ENCODE results near the gene CT47C1. TPM values are rescaled to one million over a fixed set of nuclear protein-coding genes. Genes with fewer than 3 reads are reported as not detected.

CT47C1 gene
- total RNA-seq, 1 experiment from 2014 or later: not detected

DNA sequence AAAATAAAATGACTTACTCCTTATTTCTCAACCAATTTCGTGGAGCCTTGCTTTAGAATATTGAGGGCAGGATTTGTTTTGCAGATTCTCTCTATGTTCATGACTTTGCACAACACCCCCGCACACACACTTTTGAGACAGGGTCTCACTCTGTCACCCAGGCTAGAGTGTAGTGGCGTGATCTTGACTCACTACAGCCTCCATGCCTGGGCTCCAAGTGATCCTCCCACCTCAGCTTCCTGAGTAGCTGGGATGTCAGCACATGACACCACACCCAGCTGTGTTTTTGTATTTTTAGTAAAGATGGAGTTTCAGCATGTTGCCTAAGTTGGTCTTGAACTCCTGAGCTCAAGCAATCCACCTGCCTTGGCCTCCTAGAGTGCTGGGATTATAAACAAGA lies 12.0 kb downstream of the CT47C1 start:
- ChIA-PET POLR2A (no interaction called here), CTCF (no interaction called here)
- intact Hi-C loops (cut with micrococcal nuclease; ENCODE audit: unreplicated experiment): no loop called here
- TF ChIP-seq, protein P1, sequence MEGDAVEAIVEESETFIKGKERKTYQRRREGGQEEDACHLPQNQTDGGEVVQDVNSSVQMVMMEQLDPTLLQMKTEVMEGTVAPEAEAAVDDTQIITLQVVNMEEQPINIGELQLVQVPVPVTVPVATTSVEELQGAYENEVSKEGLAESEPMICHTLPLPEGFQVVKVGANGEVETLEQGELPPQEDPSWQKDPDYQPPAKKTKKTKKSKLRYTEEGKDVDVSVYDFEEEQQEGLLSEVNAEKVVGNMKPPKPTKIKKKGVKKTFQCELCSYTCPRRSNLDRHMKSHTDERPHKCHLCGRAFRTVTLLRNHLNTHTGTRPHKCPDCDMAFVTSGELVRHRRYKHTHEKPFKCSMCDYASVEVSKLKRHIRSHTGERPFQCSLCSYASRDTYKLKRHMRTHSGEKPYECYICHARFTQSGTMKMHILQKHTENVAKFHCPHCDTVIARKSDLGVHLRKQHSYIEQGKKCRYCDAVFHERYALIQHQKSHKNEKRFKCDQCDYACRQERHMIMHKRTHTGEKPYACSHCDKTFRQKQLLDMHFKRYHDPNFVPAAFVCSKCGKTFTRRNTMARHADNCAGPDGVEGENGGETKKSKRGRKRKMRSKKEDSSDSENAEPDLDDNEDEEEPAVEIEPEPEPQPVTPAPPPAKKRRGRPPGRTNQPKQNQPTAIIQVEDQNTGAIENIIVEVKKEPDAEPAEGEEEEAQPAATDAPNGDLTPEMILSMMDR (IDR thresholded peaks at IDR 0.05): no peak
- TF ChIP-seq POLR2AphosphoS5 (IDR thresholded peaks at IDR 0.05; ENCODE audit: low read depth, low read length) (no peak), SIN3A (IDR thresholded peaks at IDR 0.05; ENCODE audit: borderline replicate concordance, insufficient read depth, low read depth, low read length) (no peak), TCF7L2 (IDR thresholded peaks at IDR 0.05; ENCODE audit: low read depth, low read length) (no peak)
- TF ChIP-seq, protein P2, sequence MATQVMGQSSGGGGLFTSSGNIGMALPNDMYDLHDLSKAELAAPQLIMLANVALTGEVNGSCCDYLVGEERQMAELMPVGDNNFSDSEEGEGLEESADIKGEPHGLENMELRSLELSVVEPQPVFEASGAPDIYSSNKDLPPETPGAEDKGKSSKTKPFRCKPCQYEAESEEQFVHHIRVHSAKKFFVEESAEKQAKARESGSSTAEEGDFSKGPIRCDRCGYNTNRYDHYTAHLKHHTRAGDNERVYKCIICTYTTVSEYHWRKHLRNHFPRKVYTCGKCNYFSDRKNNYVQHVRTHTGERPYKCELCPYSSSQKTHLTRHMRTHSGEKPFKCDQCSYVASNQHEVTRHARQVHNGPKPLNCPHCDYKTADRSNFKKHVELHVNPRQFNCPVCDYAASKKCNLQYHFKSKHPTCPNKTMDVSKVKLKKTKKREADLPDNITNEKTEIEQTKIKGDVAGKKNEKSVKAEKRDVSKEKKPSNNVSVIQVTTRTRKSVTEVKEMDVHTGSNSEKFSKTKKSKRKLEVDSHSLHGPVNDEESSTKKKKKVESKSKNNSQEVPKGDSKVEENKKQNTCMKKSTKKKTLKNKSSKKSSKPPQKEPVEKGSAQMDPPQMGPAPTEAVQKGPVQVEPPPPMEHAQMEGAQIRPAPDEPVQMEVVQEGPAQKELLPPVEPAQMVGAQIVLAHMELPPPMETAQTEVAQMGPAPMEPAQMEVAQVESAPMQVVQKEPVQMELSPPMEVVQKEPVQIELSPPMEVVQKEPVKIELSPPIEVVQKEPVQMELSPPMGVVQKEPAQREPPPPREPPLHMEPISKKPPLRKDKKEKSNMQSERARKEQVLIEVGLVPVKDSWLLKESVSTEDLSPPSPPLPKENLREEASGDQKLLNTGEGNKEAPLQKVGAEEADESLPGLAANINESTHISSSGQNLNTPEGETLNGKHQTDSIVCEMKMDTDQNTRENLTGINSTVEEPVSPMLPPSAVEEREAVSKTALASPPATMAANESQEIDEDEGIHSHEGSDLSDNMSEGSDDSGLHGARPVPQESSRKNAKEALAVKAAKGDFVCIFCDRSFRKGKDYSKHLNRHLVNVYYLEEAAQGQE (IDR thresholded peaks at IDR 0.05; ENCODE audit: insufficient read depth in 1 of 2, low read depth in 2 of 2, low read length in 1 of 2): no peak
- Histone ChIP-seq H3K27ac (ENCODE audit: low read length) (no peak overlapping the region), H3K27me3 (ENCODE audit: control insufficient read depth, insufficient read depth, low read length) (peaks cover 20% of the 10 kb centered on the region), H3K4me1 (ENCODE audit: control insufficient read depth, insufficient read depth, low read length) (no peaks in the 10 kb centered on the region), H3K9me3 (ENCODE audit: control insufficient read depth, insufficient read depth, low read depth, low read length) (no peaks in the 10 kb centered on the region), H3K36me3 (ENCODE audit: control insufficient read depth, insufficient read depth, low read length) (no peaks in the 10 kb centered on the region), H3K4me3 (ENCODE audit: low read depth in 2 of 2, low read length in 2 of 2) (no peak overlapping the region)
- DNase-seq (ENCODE audit: low read depth, low spot score): no peak
- BruUV-seq (replicated peaks): no TSS peak
- no peak for ATAC-seq
- in situ Hi-C loops (cut with HindIII; ENCODE audit: low pct_unique_long_range_greater_than_20kb, low sequenced_read_pairs): no loop called here

DNA sequence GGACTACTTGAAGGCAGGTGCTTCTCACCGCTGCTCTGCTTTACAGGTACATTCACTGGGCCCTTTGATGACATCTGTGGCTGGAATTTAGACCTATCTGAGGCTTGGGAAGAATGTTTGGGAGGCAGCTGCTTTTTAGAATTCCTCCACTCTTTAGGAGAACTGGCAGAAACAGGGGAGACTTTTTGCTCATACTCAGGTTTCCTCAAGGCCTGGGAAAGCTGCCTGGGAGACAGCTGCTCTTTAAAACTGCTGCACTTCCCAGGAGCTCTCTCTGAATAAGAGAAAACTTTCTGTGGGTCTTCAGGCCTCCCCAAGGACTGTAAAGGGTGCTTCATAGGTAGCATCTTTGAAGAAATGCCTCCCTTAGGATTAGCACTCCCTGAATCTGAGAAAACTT lies 14.3 kb downstream of the CT47C1 start:
- H3K4me1 ChIP-seq (ENCODE audit: control insufficient read depth, insufficient read depth, low read length): no peaks in the 10 kb centered on the region
- no TSS peak for BruUV-seq (replicated peaks)
- H3K36me3 ChIP-seq (ENCODE audit: control insufficient read depth, insufficient read depth, low read length): no peaks in the 10 kb centered on the region
- no peaks in the 10 kb centered on the region for H3K9me3 ChIP-seq (ENCODE audit: control insufficient read depth, insufficient read depth, low read depth, low read length)
- ChIA-PET POLR2A (no interaction called here), CTCF (interaction anchor here (0.6 kb wide), 1 partner anchor 21 kb away, joined by 3 read pairs; no protein-coding TSS in a partner anchor)
- H3K4me3 ChIP-seq (ENCODE audit: low read depth in 2 of 2, low read length in 2 of 2): no peak overlapping the region
- ATAC-seq: no peak
- in situ Hi-C loops (cut with HindIII; ENCODE audit: low pct_unique_long_range_greater_than_20kb, low sequenced_read_pairs): no loop called here
- no peak for DNase-seq (ENCODE audit: low read depth, low spot score)
- peaks cover 18% of the 10 kb centered on the region for H3K27me3 ChIP-seq (ENCODE audit: control insufficient read depth, insufficient read depth, low read length)
- intact Hi-C loops (cut with micrococcal nuclease; ENCODE audit: unreplicated experiment): no loop called here
- no peak overlapping the region for H3K27ac ChIP-seq (ENCODE audit: low read length)
- TF ChIP-seq, protein P2 (IDR thresholded peaks at IDR 0.05; ENCODE audit: insufficient read depth in 1 of 2, low read depth in 2 of 2, low read length in 1 of 2): no peak
- TF ChIP-seq, protein P1 (IDR thresholded peaks at IDR 0.05): no peak
- TF ChIP-seq POLR2AphosphoS5 (IDR thresholded peaks at IDR 0.05; ENCODE audit: low read depth, low read length): no peak
- TF ChIP-seq SIN3A (IDR thresholded peaks at IDR 0.05; ENCODE audit: borderline replicate concordance, insufficient read depth, low read depth, low read length): no peak
